GM19193 (cell line): ENCODE data around the gene POU6F2.

Source experiments
- POLR2A ChIP-seq: IDR thresholded peaks from 4 replicates; pipeline ENCODE4 v1.6.1; 2011; ENCODE audit not compliant: insufficient read depth, insufficient read length; ENCODE audit errors: extremely low read depth

The POU6F2 gene

DNA sequence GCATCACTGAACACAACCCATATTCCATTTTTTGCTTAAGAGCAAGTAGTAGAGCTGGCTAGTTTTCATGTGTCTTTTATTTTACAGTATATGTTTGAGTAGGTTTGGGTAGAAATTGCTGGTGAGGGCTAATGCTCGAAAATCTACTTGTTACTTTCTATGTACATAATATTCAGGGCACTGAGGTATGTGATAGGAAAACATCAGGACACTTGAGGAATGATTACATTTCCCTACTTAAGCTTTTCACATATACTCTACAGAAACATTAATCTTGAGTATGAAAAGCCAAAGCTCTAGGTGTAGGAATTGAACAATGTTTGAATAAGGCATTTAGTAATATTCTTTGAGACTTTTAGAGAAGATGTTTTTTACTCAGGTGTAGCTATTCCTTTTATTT is 73.6 kb downstream of the POU6F2 start:
- no peak for TF ChIP-seq POLR2A

DNA sequence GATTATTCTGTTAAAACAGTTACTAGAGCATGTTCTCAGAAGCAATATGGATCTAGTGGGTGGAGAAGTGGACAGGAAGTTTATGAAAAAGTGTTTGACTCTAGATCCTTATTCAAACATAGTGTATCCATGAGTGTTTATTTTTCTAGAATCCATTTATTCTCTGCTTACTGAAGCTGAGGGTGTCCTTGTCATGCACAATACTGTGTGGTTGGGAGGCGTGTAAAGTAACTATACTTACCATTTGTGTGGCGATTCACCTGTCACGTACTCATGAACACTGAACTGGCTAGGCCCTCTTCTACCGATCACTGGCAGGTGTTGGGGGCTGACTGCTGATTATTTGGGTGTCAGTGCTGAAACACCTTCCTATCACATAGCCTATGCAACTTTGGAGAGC is 74.0 kb downstream of the POU6F2 start:
- TF ChIP-seq POLR2A, result no peak

DNA sequence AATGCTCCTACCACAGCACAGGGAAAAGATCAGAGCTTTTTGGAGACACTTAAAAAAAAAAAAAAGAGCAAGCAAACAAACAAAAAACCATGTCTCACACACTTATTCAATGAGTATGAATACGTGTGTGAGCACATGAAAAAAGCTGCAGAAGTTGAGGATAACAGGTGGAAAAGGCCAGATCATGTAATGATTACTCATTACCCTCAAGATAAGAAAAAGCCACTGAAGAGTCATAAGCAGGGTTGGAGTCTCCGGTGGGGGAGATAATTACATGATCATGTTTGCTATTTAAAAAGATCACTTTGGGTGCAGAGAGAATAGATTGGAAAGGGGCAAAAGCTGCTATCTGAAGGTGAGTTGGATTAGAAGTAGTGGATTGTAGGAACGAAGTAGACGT is 77.0 kb downstream of the POU6F2 start:
- TF ChIP-seq POLR2A, result no peak

DNA sequence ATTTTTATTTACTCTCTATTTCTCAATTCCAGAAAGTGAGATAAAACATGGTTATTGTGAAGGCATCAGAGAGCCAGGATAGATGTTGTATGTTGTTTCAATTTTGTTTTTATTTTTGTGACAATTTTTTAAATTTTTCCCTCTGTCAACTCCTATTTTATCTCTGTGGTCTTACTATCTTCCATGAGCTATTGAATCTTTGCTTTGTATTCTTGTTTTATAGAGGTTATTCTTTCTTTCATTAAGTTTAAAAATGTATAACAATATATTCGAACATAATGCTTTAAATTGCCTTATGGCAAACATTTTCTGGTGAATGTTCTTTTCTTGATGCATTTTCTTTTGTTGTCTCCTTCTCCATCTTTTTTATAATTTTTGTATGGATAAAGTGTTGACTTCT is 78.4 kb downstream of the POU6F2 start:
- TF ChIP-seq POLR2A, result no peak

DNA sequence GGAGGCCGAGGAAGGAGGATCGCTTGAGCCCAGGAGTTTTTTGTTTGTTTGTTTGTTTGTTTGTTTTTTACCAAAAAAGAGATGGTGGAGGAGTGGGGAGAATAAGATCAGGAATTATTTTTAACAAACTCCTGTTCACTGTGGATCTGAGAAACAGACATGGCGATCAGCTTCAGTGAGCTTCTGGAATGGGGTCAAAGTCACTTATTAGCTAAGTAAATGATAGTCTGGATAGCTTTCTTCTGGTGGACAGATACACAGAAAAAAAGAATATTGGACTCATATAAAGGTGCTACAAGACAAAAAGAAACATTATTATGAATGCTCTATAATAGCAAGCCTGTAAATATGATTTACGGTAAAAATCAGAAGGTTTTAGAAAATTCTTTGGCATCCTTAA is 85.1 kb downstream of the POU6F2 start:
- no peak for TF ChIP-seq POLR2A

DNA sequence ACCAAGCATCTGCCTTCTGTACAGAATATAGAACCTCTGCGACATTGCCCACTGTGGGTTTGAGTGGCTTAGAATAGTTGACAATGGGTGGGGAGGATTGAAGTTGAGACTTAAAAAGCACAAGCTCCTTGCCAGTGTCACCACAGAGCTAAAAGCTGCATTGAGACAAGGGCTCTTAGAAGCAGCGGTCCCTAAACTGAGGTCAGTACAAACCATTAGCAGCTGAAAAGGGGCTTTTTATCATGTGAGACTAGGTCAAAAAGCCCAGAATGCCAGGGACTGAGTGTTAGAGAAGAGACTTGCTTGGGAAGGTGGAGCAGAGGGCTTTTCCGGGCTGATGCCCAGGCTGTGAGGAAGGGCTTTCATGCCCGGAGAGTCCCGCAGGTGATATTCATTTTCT is 91.3 kb downstream of the POU6F2 start:
- no peak for TF ChIP-seq POLR2A

DNA sequence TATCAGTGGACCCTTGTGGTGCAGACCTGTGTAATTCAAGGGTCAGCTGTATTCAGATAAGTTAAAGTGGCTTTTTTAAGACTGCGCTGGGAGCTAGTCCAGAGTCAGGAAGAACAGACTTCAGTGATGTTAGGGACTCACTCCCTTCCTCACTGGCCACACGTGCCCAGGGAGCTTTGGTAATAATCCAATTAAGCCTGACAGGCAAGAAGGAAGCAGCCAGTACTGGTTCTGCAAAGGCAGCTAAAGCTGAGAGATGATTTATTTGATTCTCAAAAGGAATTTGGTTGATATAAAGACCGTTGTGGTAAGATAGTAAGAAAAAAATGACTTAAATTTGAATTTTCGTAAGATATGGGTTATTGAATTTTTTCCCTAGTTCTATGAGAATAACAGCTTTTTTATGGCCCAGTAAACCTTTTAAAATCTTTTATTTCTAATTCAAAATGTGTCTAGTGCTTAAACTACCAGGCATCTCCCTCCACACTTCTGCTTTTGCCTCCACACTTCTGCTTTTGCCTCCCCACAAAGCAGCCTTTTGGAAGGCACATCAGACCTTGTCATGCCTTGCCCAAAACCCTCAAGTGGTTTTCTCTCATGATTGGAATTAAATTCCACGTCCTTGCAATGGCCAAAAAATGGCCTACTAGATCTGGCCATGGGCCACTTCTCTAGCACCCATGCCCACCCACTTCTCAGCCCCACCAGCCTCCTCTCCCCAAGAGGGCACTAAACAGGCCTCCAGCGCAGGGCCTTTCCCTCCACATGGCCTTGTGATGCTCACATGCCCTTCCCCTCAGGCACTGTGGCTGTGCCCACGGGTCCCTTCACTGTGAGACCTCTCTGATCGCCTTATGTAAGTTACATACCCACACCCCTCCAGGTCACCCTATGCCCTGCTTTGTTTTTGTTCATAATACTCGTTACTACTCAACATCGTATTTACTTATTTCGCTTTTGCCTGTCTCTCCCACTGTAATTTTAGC is 92.5 kb downstream of the POU6F2 start:
- TF ChIP-seq POLR2A, result no peak

DNA sequence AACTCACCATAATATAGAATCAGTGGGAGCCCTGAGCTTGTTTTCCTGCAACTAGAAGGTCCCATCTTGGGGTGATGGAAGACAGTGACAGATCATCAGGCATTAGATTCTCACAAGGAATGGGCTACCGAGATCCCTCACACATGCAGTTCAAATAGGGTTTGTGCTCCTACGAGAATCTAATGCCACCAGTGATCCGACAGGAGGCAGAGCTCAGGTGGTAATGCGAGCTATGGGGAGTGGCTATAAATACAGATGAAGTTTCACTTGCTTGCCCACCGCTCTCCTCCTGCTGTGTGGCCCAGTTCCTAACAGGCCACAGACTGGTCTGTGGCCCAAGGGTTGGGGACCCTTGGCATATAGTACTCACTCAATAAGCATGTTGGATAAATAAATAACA is 93.4 kb downstream of the POU6F2 start:
- no peak for TF ChIP-seq POLR2A

DNA sequence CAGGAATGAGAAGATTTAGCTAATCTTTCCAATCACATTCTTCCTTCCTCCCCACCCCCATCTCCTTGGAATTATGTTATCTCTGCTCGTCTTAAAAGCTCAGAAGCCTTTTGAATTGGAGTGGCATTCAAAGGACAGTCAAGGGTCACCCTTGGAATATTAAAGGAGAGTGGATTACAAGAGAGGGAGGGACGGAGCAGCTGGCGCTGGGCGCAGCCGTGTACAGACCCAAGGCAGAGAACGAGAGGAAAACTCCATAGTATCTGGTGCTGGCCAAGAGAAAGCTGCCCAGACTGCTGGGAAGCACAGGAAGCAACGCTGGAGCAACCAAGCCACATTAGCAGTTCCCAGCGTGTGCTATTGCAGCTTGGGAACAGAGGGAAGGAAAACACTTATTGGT is 95.7 kb downstream of the POU6F2 start:
- no peak for TF ChIP-seq POLR2A

DNA sequence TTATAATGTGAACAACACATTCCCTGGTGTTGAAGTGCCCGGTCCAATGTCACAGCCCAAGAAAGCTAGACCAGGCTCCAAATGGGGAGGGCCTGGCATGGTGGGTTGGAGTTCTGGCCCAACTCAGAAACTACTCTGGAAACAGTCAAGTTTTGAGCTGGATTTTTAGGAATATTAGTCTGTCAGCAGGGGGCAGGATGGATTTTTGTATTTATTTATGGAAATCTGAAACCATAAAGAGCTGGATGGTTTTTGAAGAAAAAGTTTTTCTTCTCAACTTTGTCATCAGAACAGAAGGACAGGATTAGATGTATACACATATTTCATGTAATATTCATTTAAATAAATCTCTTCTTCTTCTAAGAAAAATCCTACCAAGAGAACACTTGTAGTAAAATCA is 97.5 kb downstream of the POU6F2 start:
- no peak for TF ChIP-seq POLR2A

DNA sequence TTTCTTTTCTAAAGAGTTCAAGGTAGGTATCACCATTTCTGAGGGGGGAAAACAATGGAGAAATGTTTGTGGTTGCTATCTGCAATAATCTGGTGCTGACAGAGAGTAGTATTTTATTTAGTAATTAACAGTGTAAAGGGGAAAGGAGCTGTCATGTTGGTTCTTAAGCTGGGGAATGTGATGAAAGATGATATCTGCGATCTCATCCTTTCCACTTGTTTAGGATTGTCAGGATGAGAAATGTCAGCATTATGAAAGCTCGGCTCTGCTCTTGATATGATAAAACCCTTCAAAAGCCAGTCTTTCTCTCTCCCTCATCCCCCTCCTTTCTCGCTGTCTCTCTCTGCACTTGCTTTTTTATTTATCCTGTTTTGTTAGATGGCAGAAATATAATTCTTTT is 106.1 kb downstream of the POU6F2 start:
- TF ChIP-seq POLR2A, result no peak

DNA sequence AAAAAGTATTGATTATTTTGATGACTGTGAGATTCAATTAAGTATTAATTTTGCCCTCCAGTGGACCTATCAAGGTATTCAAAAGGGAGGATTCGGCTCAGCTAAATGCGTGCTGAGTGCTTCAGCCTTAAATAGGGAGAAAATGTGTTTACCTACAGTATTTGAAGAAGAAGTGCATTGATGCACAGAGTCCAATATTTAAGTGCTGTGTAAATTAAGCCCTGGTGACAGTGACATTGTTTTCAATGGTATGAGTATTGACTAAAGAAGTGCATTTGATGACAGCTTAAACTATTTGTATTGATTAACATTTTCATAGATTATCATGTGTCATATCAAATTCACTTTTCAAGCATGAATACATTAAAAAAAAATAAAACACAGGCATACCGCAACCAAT is 106.6 kb downstream of the POU6F2 start:
- no peak for TF ChIP-seq POLR2A

DNA sequence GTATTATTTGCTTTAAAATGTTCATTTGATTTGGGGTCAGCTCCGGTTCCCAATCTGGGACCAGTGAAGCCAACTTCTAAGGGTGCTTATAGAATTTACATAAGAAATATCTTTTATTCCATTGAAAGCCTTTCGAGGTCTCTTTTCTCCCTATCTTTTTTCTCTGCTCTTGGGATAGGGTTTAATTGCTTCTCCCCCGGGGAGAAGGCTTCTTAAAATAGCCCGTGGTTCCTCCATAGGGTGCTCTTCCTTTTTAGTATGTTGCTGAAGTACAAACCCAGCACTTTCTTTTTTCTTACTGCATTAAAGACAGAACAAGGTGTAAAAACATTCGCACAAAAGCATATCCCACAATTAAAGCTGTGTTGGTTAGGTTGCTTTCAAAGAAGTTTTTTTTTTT is 107.5 kb downstream of the POU6F2 start:
- TF ChIP-seq POLR2A, result no peak

DNA sequence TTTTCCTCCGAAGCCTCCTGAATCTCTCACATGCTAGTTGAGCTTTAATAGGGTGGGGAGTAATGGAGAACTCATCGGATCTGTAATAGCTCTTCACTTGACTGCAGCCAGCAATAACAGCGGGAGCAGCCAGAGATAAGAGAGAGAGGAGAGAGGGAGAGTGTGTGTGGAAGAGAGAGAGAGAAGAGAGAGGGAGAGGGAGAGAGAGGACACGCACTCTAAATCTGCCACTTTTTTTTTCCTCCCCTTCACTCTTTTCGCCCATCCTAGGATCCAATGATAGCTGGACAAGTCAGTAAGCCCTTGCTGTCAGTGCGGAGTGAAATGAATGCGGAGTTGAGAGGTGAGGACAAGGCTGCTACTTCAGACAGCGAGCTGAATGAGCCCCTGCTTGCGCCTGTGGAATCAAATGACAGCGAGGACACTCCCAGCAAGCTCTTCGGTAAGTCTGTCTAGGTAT is 107.9 kb downstream of the POU6F2 start:
- TF ChIP-seq POLR2A, result no peak

DNA sequence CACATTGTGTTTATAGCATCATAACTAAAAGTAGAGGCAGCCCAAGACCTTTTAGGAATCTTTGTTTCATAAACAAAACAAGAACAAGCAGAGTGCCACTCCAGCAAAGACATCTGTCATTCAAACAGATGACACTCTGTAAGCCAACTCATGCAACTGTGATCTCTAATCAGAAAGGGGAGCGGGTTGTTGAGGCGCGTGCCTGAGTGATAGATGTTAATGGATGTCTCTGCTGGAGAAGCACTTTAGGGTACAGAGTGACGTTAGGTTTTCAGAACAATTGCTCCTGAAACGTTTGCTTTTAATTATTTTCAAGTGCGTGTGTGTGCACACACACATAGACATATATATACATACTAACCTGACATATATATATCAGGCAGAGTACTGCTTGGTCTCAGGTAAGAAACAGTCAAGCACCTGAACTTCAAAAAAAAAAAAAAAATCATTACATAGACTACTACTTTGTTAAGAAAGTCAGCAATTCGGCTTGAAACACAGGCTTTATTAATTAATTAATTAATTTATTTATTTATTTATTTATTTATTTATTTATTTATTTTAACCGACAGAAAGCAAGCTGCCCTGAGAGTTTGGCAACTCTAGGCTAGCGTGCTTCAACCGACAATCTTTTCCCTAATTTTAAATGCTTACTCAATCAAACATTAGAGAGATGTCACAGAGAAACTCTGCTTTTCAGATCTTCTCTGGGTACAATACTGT is 109.1 kb downstream of the POU6F2 start:
- no peak for TF ChIP-seq POLR2A
